K562 (cell line): ENCODE results near the gene ULK1. TPM values are rescaled to one million over a fixed set of nuclear protein-coding genes. Genes with fewer than 3 reads are reported as not detected.

Experiments
- BRCA1 ChIP-seq, 2 experiments: fragments of 450-650 bp in 1 of 2; sonication (generic) in 1 of 2; formaldehyde crosslinking in 1 of 2; IDR thresholded peaks; 2 replicates each; pipeline versions ENCODE4 v1.5.0 to v1.6.1; 2017 to 2020; ENCODE audit warnings: mild to moderate bottlenecking in 1 of 2, missing genetic modification reagents in 1 of 2
- FOXP4 ChIP-seq: sonication (generic); formaldehyde crosslinking; IDR thresholded peaks from 2 replicates; pipeline ENCODE4 v1.8.0; 2022; ENCODE audit warnings: mild to moderate bottlenecking, missing genetic modification reagents, borderline replicate concordance
- GATA2 ChIP-seq: sonication (generic); formaldehyde crosslinking; IDR thresholded peaks from 2 replicates; pipeline ENCODE4 v1.4.0; 2020; ENCODE audit warnings: mild to moderate bottlenecking, missing genetic modification reagents
- TGIF2 ChIP-seq: sonication (generic); formaldehyde crosslinking; IDR thresholded peaks from 2 replicates; pipeline ENCODE4 v1.8.1; 2022; ENCODE audit warnings: mild to moderate bottlenecking, missing genetic modification reagents, moderate library complexity
- TRIM25 ChIP-seq: fragments of 450-650 bp; IDR thresholded peaks from 2 replicates; pipeline ENCODE4 v1.7.0; 2016; ENCODE audit warnings: borderline replicate concordance
- ZBTB8A ChIP-seq: fragments of 450-650 bp; IDR thresholded peaks from 2 replicates; pipeline ENCODE4 v1.6.1; 2018; ENCODE audit warnings: mild to moderate bottlenecking, moderate library complexity; ENCODE audit not compliant: partially characterized antibody
- polyA plus RNA-seq, 8 experiments: library from polyadenylated mRNA; depleted of rRNA in 4 of 8; stranded (reverse) in 5 of 8; unstranded in 3 of 8; fragments of >200 nt; fragmentation: Nextera tagmentation in 2 of 8; fragmentation: Illumina TruSeq in 1 of 8; extraction: Ambion mirVana in 2 of 8; extraction: Trizol in 1 of 8; gene quantifications; 2 replicates each; pipeline versions ENCODE4 v1.2.1 to v1.2.3, GENCODE V29; 2011 to 2014; ENCODE audit warnings: inconsistent platforms in 1 of 8, missing spikeins in 1 of 8
- total RNA-seq, 7 experiments: library from RNA; depleted of rRNA in 6 of 7; stranded (reverse); fragments of >200 nt in 6 of 7; fragmentation: Illumina TruSeq in 2 of 7; extraction: Trizol in 2 of 7; gene quantifications; 2 replicates each; pipeline versions ENCODE4 v1.2.1 to v1.2.3, GENCODE V29; 2011 to 2021; ENCODE audit warnings: low replicate concordance in 1 of 7
- TF ChIP-seq, protein P1 (sequence below): fragments of 200-600 bp; sonication (generic); IDR thresholded peaks from one replicate; pipeline ENCODE4 v1.6.1; 2012; ENCODE audit warnings: mild to moderate bottlenecking, low read depth, low read length, inconsistent platforms

ULK1 gene
- total and polyA plus RNA-seq, 9 of the 15 experiments (the other 6 are each of a cell fraction or from before 2014, with no cell fraction given) = 0.15 to 29.4 (median 2.5) TPM

- TF ChIP-seq, protein P1, sequence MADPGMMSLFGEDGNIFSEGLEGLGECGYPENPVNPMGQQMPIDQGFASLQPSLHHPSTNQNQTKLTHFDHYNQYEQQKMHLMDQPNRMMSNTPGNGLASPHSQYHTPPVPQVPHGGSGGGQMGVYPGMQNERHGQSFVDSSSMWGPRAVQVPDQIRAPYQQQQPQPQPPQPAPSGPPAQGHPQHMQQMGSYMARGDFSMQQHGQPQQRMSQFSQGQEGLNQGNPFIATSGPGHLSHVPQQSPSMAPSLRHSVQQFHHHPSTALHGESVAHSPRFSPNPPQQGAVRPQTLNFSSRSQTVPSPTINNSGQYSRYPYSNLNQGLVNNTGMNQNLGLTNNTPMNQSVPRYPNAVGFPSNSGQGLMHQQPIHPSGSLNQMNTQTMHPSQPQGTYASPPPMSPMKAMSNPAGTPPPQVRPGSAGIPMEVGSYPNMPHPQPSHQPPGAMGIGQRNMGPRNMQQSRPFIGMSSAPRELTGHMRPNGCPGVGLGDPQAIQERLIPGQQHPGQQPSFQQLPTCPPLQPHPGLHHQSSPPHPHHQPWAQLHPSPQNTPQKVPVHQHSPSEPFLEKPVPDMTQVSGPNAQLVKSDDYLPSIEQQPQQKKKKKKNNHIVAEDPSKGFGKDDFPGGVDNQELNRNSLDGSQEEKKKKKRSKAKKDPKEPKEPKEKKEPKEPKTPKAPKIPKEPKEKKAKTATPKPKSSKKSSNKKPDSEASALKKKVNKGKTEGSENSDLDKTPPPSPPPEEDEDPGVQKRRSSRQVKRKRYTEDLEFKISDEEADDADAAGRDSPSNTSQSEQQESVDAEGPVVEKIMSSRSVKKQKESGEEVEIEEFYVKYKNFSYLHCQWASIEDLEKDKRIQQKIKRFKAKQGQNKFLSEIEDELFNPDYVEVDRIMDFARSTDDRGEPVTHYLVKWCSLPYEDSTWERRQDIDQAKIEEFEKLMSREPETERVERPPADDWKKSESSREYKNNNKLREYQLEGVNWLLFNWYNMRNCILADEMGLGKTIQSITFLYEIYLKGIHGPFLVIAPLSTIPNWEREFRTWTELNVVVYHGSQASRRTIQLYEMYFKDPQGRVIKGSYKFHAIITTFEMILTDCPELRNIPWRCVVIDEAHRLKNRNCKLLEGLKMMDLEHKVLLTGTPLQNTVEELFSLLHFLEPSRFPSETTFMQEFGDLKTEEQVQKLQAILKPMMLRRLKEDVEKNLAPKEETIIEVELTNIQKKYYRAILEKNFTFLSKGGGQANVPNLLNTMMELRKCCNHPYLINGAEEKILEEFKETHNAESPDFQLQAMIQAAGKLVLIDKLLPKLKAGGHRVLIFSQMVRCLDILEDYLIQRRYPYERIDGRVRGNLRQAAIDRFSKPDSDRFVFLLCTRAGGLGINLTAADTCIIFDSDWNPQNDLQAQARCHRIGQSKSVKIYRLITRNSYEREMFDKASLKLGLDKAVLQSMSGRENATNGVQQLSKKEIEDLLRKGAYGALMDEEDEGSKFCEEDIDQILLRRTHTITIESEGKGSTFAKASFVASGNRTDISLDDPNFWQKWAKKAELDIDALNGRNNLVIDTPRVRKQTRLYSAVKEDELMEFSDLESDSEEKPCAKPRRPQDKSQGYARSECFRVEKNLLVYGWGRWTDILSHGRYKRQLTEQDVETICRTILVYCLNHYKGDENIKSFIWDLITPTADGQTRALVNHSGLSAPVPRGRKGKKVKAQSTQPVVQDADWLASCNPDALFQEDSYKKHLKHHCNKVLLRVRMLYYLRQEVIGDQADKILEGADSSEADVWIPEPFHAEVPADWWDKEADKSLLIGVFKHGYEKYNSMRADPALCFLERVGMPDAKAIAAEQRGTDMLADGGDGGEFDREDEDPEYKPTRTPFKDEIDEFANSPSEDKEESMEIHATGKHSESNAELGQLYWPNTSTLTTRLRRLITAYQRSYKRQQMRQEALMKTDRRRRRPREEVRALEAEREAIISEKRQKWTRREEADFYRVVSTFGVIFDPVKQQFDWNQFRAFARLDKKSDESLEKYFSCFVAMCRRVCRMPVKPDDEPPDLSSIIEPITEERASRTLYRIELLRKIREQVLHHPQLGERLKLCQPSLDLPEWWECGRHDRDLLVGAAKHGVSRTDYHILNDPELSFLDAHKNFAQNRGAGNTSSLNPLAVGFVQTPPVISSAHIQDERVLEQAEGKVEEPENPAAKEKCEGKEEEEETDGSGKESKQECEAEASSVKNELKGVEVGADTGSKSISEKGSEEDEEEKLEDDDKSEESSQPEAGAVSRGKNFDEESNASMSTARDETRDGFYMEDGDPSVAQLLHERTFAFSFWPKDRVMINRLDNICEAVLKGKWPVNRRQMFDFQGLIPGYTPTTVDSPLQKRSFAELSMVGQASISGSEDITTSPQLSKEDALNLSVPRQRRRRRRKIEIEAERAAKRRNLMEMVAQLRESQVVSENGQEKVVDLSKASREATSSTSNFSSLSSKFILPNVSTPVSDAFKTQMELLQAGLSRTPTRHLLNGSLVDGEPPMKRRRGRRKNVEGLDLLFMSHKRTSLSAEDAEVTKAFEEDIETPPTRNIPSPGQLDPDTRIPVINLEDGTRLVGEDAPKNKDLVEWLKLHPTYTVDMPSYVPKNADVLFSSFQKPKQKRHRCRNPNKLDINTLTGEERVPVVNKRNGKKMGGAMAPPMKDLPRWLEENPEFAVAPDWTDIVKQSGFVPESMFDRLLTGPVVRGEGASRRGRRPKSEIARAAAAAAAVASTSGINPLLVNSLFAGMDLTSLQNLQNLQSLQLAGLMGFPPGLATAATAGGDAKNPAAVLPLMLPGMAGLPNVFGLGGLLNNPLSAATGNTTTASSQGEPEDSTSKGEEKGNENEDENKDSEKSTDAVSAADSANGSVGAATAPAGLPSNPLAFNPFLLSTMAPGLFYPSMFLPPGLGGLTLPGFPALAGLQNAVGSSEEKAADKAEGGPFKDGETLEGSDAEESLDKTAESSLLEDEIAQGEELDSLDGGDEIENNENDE = no peak
- TF ChIP-seq TRIM25 (peak; percentile 52; the same call in 1 of the 2 replicates), ZBTB8A (no peak), TGIF2 (CRISPR knock-in tag) (no peak), GATA2 (no peak), FOXP4 (no peak), BRCA1 (IDR thresholded peaks at IDR 0.05) (no peak), BRCA1 (CRISPR knock-in tag; IDR thresholded peaks at IDR 0.05) (no peak)
Measured at GRCh38 chr12:131928080-131928710, 33.8 kb downstream of the ULK1 start (continued).
